Measurements from ENCODE around the gene HNRNPA2B1. TPM values are rescaled to one million over a fixed set of nuclear protein-coding genes. Genes with fewer than 3 reads are reported as not detected.

The HNRNPA2B1 gene
- total and polyA plus RNA-seq, 2 of the 4 experiments (the other 2 are of a cell fraction), result 49.3 to 515 TPM

DNA sequence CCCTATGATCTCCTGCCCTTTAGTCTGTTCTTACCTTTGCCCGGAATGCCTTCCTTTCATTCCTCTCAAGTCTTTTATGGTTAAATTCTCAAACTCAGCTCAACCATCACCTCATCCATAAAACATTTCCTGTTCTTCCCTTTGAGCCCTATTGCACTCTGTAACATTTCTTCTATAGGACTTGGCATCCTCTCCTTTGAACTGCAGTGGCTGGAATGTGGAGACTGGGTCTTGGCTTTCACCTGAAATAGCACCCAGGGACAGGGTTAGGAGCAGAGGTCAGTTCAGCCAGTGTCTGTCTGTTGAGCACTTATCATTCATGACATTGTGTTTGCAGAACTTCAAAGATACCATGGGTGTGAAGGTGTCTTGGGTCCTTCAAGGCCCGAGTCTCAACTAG is 41.3 kb downstream of the HNRNPA2B1 start:
- H3K36me3 ChIP-seq (ENCODE audit: control insufficient read depth, insufficient read depth, low read length), result no peaks in the 10 kb centered on the region
- ATAC-seq (ENCODE audit: low read depth), result no peak
- no peaks in the 10 kb centered on the region for H3K27me3 ChIP-seq (ENCODE audit: control insufficient read depth, insufficient read depth, low read length)
- in situ Hi-C loops (cut with MboI; ENCODE audit: low sequenced_read_pairs), result no loop called here
- peak overlapping the region; percentile 84; the same call in 1 of the 2 replicates for H2BK20ac ChIP-seq (ENCODE audit: low read depth, low read length)
- no peak overlapping the region for H3K56ac ChIP-seq (ENCODE audit: extremely low read depth, insufficient read depth, low read length)
- peak overlapping the region; percentile 84 for H3K4ac ChIP-seq (ENCODE audit: low read depth, low read length)
- peak overlapping the region; percentile 25; the same call in 1 of the 2 replicates for H3K4me2 ChIP-seq (ENCODE audit: low read depth, low read length)
- ChIA-PET POLR2A (ENCODE audit: unreplicated experiment) (no interaction called here), CTCF (interaction anchor here (1.0 to 1.5 kb wide), 2 partner anchors 16 to 985 kb away, joined by 3 to 4 read pairs; no protein-coding TSS in a partner anchor)
- H2AFZ ChIP-seq (replicated peaks; ENCODE audit: low read length, poor library complexity), result peak overlapping the region; percentile 6
- no TSS peak for BruUV-seq (replicated peaks)
- H3K9ac ChIP-seq (ENCODE audit: low read depth, low read length), result no peak overlapping the region
- intact Hi-C loops (cut with micrococcal nuclease), result no loop called here
- H3K14ac ChIP-seq (replicated peaks; ENCODE audit: low read depth, low read length), result peak overlapping the region; percentile 61
- H3K4me3 ChIP-seq (ENCODE audit: insufficient read depth, low read depth, low read length), result no peak overlapping the region
- H4K8ac ChIP-seq (ENCODE audit: low read depth in 2 of 2, low read length in 2 of 2), result peak overlapping the region in 1 of 2 experiments; percentile 44; a peak in 1 of 4 replicates
- H2BK5ac ChIP-seq (ENCODE audit: low read depth, low read length, poor library complexity, severe bottlenecking), result peak overlapping the region; percentile 71
- no peak overlapping the region for H4K5ac ChIP-seq (ENCODE audit: low read depth, low read length)
- no peak for TF ChIP-seq SMC3 (IDR thresholded peaks at IDR 0.05; ENCODE audit: low read depth, low read length)
- TF ChIP-seq MXI1 (IDR thresholded peaks at IDR 0.05; ENCODE audit: borderline replicate concordance, low read depth, low read length), result no peak
- TF ChIP-seq FOS (IDR thresholded peaks at IDR 0.05; ENCODE audit: low read depth, low read length), result no peak
- TF ChIP-seq POLR2A (IDR thresholded peaks at IDR 0.05; ENCODE audit: low read depth, low read length), result no peak
- no peak for TF ChIP-seq MAFK (IDR thresholded peaks at IDR 0.05; ENCODE audit: low read depth, low read length)
- TF ChIP-seq MAZ (IDR thresholded peaks at IDR 0.05; ENCODE audit: borderline replicate concordance, low read depth, low read length), result no peak
- TF ChIP-seq RCOR1 (IDR thresholded peaks at IDR 0.05; ENCODE audit: insufficient replicate concordance, low read length), result no peak
- no peak for TF ChIP-seq NFE2L2 (IDR thresholded peaks at IDR 0.05; ENCODE audit: low read depth, low read length)
- no peak for TF ChIP-seq RFX5 (IDR thresholded peaks at IDR 0.05; ENCODE audit: low read depth, low read length)
- no peak for TF ChIP-seq BHLHE40 (IDR thresholded peaks at IDR 0.05; ENCODE audit: low read depth, low read length)
- no peak for TF ChIP-seq CHD1 (IDR thresholded peaks at IDR 0.05; ENCODE audit: low read depth, low read length)
- no peak for TF ChIP-seq USF2 (IDR thresholded peaks at IDR 0.05; ENCODE audit: low read depth, low read length)
- no peak for TF ChIP-seq ELK1 (IDR thresholded peaks at IDR 0.05; ENCODE audit: borderline replicate concordance, low read depth, low read length)
- no peak overlapping the region for H3K27ac ChIP-seq (ENCODE audit: insufficient read depth, low read length)
- H2AK9ac ChIP-seq (replicated peaks; ENCODE audit: low read depth, low read length, poor library complexity), result no peak overlapping the region
- DNase-seq, result no peak
- peak overlapping the region; percentile 65; the same call in 1 of the 2 replicates for H3K18ac ChIP-seq (ENCODE audit: low read depth, low read length)
- no peaks in the 10 kb centered on the region for H4K20me1 ChIP-seq (ENCODE audit: insufficient read depth, low read length)
- peaks cover 13 to 60% of the 10 kb centered on the region in 2 experiments for H3K79me1 ChIP-seq (ENCODE audit: low read depth in 1 of 2, low read length in 2 of 2)
- peak overlapping the region; percentile 4; the same call in 1 of the 2 replicates for H4K91ac ChIP-seq (ENCODE audit: insufficient read depth, low read depth, low read length)
- 14% methylated on average over 2 of the region's 2 CpGs; no CpG with 5 or more reads in 1 of the 2 experiments for WGBS, 2 experiments (ENCODE audit: extremely low coverage in 2 of 2, insufficient read length in 1 of 2)
- dilution Hi-C loops (cut with HindIII; ENCODE audit: low sequenced_read_pairs, unreplicated experiment), result no loop called here
- 0 out of 2 replicates have a peak overlapping the region, but pooled peaks have one; percentile 66 for H2AK5ac ChIP-seq (ENCODE audit: low read depth, low read length)
- H2BK120ac ChIP-seq (ENCODE audit: low read depth, low read length), result peak overlapping the region; percentile 79
- peaks cover 33% of the 10 kb centered on the region for H3K9me1 ChIP-seq (ENCODE audit: insufficient read depth, low read length)
- no peaks in the 10 kb centered on the region for H3K9me3 ChIP-seq (ENCODE audit: control insufficient read depth, insufficient read depth, low read length)
- peak overlapping the region; percentile 58; the same call in 1 of the 2 replicates for H3K23ac ChIP-seq (ENCODE audit: low read depth, low read length)
- H2BK15ac ChIP-seq (ENCODE audit: low read depth, low read length), result peak overlapping the region; percentile 69; the same call in 1 of the 3 replicates
- peaks cover 22% of the 10 kb centered on the region for H3K4me1 ChIP-seq (ENCODE audit: control insufficient read depth, insufficient read depth, low read length)

Measured in IMR-90 (cell line).